PFSK-1 (cell line): Measurements from ENCODE around the gene IKBKE.

Source experiments
- POLR2AphosphoS5 ChIP-seq: IDR thresholded peaks from 2 replicates; pipeline ENCODE4 v1.6.1; 2012; ENCODE audit warnings: low read depth, mild to moderate bottlenecking, control low read depth, low read length, moderate library complexity
- REST ChIP-seq, 2 experiments: IDR thresholded peaks; 2 replicates each; pipeline versions ENCODE4 v1.6.1 to v1.8.0; 2011 to 2012; ENCODE audit warnings: low read depth in 2 of 2, low read length in 2 of 2, control low read depth in 1 of 2, inconsistent platforms in 1 of 2, mild to moderate bottlenecking in 1 of 2, moderate library complexity in 1 of 2; ENCODE audit not compliant: insufficient read depth in 1 of 2
- SIN3A ChIP-seq: IDR thresholded peaks from 2 replicates; pipeline ENCODE4 v1.6.1; 2012; ENCODE audit warnings: mild to moderate bottlenecking, low read length, moderate library complexity, borderline replicate concordance; ENCODE audit not compliant: insufficient read depth
- TAF1 ChIP-seq: IDR thresholded peaks from 2 replicates; pipeline ENCODE4 v1.6.1; 2012; ENCODE audit warnings: low read length, control low read depth, borderline replicate concordance; ENCODE audit not compliant: insufficient read depth

GRCh38 chr1:206524739-206525364, 54.6 kb downstream of the IKBKE start:
- no peak for TF ChIP-seq SIN3A
- no peak for TF ChIP-seq REST (IDR thresholded peaks at IDR 0.05; ENCODE audit: insufficient read depth in 1 of 2, low read depth in 2 of 2, low read length in 2 of 2)
- TF ChIP-seq POLR2AphosphoS5: no peak
- TF ChIP-seq TAF1: no peak
